ENCODE results near the gene TMEM132D.

- TF ChIP-seq POLR2AphosphoS5 (IDR thresholded peaks at IDR 0.05): no peak
- no peak for TF ChIP-seq EP300 (IDR thresholded peaks at IDR 0.05)
- no peak for TF ChIP-seq CTCF (IDR thresholded peaks at IDR 0.05)
These were observed 463.5 kb downstream of the TMEM132D start for GRCh38 chr12:129440278-129440677.

All from gastroesophageal sphincter (tissue), 3 donors.